ENCODE results near the gene ERF.

DNA sequence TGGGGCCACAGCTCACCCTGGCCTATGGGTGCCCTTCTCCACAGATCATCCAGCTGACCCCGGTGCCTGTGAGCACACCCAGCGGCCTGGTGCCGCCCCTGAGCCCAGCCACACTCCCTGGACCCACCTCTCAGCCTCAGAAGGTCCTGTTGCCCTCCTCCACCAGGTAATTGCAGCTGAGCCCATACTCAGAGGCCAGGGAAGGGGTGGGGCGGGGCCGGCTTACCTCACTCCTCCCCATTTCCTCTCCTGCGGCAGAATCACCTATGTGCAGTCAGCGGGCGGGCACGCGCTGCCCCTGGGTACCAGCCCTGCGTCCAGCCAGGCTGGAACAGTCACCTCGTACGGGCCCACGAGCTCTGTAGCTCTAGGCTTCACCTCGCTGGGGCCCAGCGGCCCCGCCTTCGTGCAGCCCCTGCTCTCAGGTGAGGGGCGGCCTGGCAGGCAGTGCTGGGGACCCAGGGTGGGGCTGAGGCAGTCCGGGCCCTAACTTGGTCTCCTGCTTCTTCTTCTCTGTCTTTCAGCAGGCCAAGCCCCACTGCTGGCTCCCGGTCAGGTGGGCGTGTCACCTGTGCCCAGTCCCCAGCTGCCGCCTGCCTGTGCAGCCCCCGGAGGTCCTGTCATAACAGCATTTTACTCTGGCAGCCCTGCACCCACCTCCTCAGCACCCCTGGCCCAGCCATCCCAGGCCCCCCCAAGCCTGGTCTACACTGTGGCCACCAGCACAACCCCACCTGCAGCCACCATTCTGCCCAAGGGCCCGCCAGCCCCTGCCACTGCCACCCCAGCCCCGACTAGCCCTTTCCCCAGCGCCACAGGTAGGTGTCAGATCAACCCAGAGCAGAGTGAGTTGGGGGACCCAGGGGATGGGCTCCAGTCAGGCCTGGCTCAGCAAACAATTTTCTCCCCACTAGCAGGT lies 37.4 kb upstream of the ERF start:
- TF ChIP-seq, protein P1, sequence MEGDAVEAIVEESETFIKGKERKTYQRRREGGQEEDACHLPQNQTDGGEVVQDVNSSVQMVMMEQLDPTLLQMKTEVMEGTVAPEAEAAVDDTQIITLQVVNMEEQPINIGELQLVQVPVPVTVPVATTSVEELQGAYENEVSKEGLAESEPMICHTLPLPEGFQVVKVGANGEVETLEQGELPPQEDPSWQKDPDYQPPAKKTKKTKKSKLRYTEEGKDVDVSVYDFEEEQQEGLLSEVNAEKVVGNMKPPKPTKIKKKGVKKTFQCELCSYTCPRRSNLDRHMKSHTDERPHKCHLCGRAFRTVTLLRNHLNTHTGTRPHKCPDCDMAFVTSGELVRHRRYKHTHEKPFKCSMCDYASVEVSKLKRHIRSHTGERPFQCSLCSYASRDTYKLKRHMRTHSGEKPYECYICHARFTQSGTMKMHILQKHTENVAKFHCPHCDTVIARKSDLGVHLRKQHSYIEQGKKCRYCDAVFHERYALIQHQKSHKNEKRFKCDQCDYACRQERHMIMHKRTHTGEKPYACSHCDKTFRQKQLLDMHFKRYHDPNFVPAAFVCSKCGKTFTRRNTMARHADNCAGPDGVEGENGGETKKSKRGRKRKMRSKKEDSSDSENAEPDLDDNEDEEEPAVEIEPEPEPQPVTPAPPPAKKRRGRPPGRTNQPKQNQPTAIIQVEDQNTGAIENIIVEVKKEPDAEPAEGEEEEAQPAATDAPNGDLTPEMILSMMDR (IDR thresholded peaks at IDR 0.05): no peak
- TF ChIP-seq NPAS2 (CRISPR knock-in tag; IDR thresholded peaks at IDR 0.05; ENCODE audit: borderline replicate concordance) (no peak), REST (IDR thresholded peaks at IDR 0.05) (no peak), NR3C1 (IDR thresholded peaks at IDR 0.05) (no peak), USF2 (IDR thresholded peaks at IDR 0.05) (no peak), POLR2A (IDR thresholded peaks at IDR 0.05; ENCODE audit: low read length) (no peak), POLR2AphosphoS2 (conservative IDR thresholded peaks at IDR 0.05; ENCODE audit: low read length) (no peak), KDM1A (IDR thresholded peaks at IDR 0.05; ENCODE audit: low read depth) (no peak), CBX8 (IDR thresholded peaks at IDR 0.05) (no peak), GATA3 (IDR thresholded peaks at IDR 0.05; ENCODE audit: borderline replicate concordance) (no peak), CHD2 (IDR thresholded peaks at IDR 0.05; ENCODE audit: low read length, partially characterized antibody) (no peak)

All from A549 (cell line).